Fibroblast of lung (primary cell): ENCODE data around the gene MAP3K3.
"Not testable (repeated sequence)": the region's sequence is repeated elsewhere in the genome, so short reads cannot be mapped to it uniquely, and the experiment has no call there.

Source experiments
- EZH2 ChIP-seq: IDR thresholded peaks from 2 replicates; pipeline ENCODE4 v1.5.1; 2012; ENCODE audit warnings: low read length, control low read depth, mild to moderate bottlenecking; ENCODE audit errors: missing control alignments
- TF ChIP-seq, protein P1 (sequence below), 2 donors: IDR thresholded peaks in 1 of 2; conservative IDR thresholded peaks in 1 of 2; 1 replicate in 1 of 2; 2 replicates in 1 of 2; pipeline ENCODE4 v1.5.1; 2011 to 2012; ENCODE audit warnings: low read length in 2 of 2, control low read depth in 1 of 2, inconsistent platforms in 1 of 2, low read depth in 1 of 2, mild to moderate bottlenecking in 1 of 2

- TF ChIP-seq, protein P1, sequence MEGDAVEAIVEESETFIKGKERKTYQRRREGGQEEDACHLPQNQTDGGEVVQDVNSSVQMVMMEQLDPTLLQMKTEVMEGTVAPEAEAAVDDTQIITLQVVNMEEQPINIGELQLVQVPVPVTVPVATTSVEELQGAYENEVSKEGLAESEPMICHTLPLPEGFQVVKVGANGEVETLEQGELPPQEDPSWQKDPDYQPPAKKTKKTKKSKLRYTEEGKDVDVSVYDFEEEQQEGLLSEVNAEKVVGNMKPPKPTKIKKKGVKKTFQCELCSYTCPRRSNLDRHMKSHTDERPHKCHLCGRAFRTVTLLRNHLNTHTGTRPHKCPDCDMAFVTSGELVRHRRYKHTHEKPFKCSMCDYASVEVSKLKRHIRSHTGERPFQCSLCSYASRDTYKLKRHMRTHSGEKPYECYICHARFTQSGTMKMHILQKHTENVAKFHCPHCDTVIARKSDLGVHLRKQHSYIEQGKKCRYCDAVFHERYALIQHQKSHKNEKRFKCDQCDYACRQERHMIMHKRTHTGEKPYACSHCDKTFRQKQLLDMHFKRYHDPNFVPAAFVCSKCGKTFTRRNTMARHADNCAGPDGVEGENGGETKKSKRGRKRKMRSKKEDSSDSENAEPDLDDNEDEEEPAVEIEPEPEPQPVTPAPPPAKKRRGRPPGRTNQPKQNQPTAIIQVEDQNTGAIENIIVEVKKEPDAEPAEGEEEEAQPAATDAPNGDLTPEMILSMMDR (conservative IDR thresholded peaks at IDR 0.05 in 1 of 2, IDR thresholded peaks at IDR 0.05 in 1 of 2; ENCODE audit: low read depth in 1 of 2, low read length in 2 of 2): not testable (repeated sequence)
- not testable (repeated sequence) for TF ChIP-seq EZH2
Measured at GRCh38 chr17:63720194-63720593, 98.0 kb downstream of the MAP3K3 start.
